ENCODE measurements around the gene ANKRD16.
A peak's percentile ranks its signal among the peaks of the same experiment; 100 is the strongest.

Gene ANKRD16

DNA sequence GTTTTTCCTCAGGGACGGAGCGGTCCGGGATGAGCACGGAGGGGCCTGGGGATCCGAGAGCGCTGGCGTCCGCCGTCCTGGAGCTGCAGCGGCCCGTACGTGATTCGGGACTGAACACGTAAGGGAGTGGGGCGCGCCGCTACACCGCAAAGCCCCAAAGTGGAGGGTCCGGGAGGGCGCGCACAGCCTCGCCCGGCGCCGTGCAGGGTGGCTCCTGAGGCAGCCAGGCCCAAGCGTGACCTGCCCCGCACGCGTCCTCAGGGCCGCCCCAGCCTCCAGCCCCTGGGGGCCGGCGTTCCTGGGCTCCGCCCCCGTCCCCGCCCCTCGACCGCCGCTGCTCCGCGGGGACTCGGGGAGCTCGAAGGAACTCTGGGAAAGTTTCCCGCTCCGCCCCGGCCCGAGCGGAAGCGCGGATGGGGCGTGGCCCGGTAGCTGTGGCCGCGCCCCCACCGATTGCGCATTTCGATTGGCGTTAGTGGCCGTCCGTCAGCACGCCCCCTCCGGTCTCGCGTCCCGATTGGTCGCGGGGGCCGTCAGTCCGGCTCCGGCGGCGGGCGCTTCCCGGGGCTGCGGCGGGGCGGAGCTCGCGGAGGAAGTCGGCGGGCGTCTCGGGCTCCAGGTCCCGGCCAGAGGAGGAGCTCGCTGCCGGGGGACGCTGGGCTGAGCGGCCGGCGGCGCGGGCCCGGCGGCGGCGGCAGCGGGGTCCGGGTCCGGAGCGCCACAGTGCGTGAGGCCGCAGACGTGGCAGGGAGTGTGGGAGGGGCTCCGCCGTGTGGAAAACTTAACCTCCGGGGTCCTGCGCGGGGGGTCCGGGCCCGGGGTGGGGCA, at the start of gene ANKRD16, which contains the start of gene FBH1:
ANKRD16 (minus strand) TSS at position 270 of the 828 bp plus-strand sequence. CDS start 539 bp downstream, outside the sequence.
FBH1 (plus strand) TSS at position 620 of the 828 bp plus-strand sequence; CDS start at position 723, 103 bp downstream.
- Mint-ChIP-seq H3K27ac (peak within 1 kb of the TSS; percentile 82), H3K4me1 (ENCODE audit: low read depth) (peaks cover 57% of the 10 kb centered on the region), H3K27me3 (no peaks in the 10 kb centered on the region), H3K36me3 (ENCODE audit: low read depth) (peaks cover 54% of the 10 kb centered on the region), H3K4me3 (peak within 1 kb of the TSS; percentile 93), H3K9me3 (no peaks in the 10 kb centered on the region)

DNA sequence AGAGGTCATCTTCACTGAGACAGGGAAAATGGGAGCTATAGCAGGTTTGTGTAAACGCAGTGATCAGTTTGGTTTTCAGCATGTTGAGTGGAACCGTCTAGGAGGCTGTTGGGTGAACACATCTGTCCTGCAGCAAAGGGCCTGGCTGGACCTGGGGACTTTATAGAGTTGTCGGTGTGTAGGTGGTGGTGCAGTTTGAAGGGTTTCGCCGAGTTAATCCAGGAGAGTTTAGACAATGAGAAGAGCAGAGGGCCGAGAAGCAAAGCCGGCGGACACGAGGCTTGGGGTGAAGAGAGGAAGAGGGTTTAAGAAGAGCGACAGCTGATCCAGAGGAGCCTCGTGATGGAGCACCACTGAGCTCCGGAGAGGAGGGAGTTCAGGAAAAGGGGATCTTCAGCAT, 48.6 kb upstream of the ANKRD16 start:
- Mint-ChIP-seq H3K4me3 (no peak overlapping the region), H3K4me1 (ENCODE audit: low read depth) (no peaks in the 10 kb centered on the region), H3K36me3 (ENCODE audit: low read depth) (peaks cover 39% of the 10 kb centered on the region), H3K27me3 (no peaks in the 10 kb centered on the region), H3K27ac (no peak overlapping the region), H3K9me3 (no peaks in the 10 kb centered on the region)

DNA sequence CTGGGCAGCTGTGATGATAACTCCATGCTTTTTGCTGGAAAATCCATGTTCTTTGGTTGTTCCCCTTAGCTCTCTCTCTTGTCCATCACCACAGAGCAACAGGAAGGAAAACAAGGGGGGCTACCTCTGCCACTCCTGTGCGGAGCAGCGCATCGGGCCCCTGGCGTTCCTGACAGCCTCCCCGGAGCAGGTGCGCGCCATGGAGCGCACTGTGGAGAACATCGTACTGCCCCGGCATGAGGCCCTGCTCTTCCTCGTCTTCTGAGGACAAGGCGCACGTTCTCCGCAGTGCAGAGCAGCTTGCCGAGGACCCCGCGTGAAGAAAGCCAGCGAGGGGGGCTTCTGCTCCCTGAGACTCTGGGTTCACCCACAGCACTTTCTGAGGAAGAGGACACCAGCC, 47.3 kb upstream of the ANKRD16 start:
- H3K36me3 Mint-ChIP-seq (ENCODE audit: low read depth) = peaks cover 45% of the 10 kb centered on the region
- H3K4me1 Mint-ChIP-seq (ENCODE audit: low read depth) = no peaks in the 10 kb centered on the region
- no peaks in the 10 kb centered on the region for H3K27me3 Mint-ChIP-seq
- no peaks in the 10 kb centered on the region for H3K9me3 Mint-ChIP-seq
- no peak overlapping the region for H3K4me3 Mint-ChIP-seq
- no peak overlapping the region for H3K27ac Mint-ChIP-seq

DNA sequence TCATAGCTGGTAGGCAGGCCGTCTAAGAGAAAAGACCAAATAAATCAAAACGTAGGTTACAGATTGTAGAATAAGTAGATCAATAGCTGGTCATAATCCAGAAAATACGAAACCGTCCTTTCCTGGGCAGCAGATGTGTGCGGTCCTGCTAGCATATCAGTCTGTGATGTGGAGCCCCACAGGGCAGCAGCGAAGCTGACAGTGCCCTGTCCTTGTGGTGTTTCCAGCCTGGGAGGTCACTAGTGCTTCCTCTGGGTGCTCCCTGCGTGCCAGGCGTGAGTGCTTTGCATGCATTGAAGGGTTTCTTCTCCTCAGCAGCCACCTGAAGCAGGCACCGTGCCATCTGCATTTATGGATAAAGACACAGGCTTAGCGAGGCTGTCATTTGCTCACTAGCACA, 45.9 kb upstream of the ANKRD16 start:
- Mint-ChIP-seq H3K36me3 (ENCODE audit: low read depth) (peaks cover 45% of the 10 kb centered on the region), H3K27ac (no peak overlapping the region), H3K9me3 (no peaks in the 10 kb centered on the region)

DNA sequence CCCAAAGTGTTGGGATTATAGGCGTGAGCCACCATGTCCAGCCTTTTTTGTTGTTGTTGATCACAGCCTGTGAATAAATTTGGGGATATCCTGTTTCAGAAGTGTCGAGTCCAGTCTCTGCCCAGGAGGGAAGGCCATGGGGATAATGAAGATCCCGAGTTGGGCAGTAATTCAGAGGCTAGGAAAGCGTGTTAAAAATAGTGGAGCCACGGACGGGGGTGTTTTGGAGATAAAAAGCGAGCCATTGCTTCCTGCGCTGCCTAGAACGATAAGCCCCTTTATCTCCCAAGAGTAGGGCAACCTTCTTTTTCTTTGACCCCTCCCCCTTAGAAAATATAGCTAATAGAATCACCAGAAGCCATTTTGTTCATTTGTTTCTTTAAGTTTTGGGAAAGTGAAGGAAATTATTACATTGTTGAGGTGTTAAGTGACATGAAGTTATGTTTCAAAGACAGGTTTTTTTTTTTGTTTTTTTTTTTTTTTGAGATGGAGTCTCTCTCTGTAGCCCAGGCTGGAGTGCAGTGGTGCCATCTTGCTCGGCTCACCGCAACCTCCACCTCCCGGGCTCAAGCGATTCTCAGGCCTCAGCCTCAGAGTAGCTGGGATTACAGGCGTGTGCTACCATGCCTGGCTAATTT, 44.3 kb upstream of the ANKRD16 start:
- Mint-ChIP-seq H3K4me3 (no peak overlapping the region), H3K36me3 (ENCODE audit: low read depth) (peaks cover 61% of the 10 kb centered on the region), H3K27me3 (no peaks in the 10 kb centered on the region), H3K4me1 (ENCODE audit: low read depth) (no peaks in the 10 kb centered on the region), H3K27ac (no peak overlapping the region), H3K9me3 (no peaks in the 10 kb centered on the region)

More for the DNA sequence above, 45.9 kb upstream of the ANKRD16 start:
- Mint-ChIP-seq H3K27me3 (no peaks in the 10 kb centered on the region), H3K4me1 (ENCODE audit: low read depth) (no peaks in the 10 kb centered on the region), H3K4me3 (no peak overlapping the region)

DNA sequence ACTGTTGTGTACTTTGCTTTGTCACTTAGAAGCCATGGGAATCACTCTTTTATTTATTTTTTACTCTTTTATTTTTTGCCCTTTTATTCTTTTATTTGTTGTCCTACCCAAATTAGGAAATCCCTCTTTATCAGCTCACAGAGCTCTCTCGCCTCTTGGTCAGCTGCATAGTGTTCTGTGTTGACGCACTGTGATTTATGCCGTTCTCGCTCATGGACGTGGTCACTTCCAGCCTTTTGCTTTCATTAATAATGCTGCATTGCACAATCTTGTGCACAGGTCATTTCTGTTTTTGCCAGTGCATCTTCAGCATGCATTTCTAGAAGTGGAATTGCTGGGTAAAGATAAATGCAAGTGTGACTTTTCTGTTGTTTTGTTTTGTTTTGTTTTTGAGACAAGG, 42.7 kb upstream of the ANKRD16 start:
- Mint-ChIP-seq H3K27ac (no peak overlapping the region), H3K36me3 (ENCODE audit: low read depth) (peaks cover 61% of the 10 kb centered on the region), H3K4me1 (ENCODE audit: low read depth) (no peaks in the 10 kb centered on the region), H3K4me3 (no peak overlapping the region), H3K27me3 (no peaks in the 10 kb centered on the region), H3K9me3 (no peaks in the 10 kb centered on the region)

DNA sequence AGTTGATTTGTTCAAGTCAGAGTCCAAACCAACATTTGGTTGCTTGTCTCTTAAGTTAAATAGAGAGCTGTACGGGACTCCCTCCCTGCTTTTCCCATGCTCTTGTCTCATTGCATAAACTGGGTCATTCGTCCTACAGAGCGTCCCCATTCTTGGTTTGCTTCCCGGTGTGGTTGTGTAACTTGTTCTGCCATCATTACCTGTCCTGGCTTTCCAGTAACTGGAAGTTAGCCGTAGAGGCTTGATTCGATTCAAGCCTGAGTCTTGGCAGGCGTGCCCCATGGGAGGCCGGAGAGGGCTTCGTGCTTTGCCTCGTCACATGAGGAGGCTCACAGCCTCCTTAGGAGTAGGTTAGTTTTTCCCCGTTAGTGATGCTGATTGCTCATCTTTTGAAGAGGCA, 40.6 kb upstream of the ANKRD16 start:
- no peak overlapping the region for H3K4me3 Mint-ChIP-seq
- H3K36me3 Mint-ChIP-seq (ENCODE audit: low read depth) = peaks cover 61% of the 10 kb centered on the region
- no peaks in the 10 kb centered on the region for H3K27me3 Mint-ChIP-seq
- H3K27ac Mint-ChIP-seq = no peak overlapping the region
- no peaks in the 10 kb centered on the region for H3K9me3 Mint-ChIP-seq
- H3K4me1 Mint-ChIP-seq (ENCODE audit: low read depth) = no peaks in the 10 kb centered on the region

DNA sequence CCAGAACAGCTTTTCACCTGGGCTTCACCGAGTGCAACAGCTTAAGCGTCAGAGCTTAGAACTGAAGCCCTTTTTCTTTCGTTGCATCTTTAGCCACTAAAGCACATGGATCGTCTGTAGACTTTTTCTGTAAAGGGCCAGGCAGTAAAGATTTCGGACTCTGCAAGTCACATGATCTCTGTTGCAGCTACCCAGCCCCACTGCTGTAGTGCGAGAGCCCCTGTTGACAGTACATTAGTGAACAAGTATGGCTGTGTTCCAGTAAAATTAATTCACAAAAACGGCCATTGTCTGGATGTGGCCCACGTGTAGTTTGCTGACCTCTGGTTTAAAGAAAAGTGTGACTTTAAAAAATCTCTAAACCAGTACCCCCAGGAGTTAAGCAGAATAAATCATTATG, 39.7 kb upstream of the ANKRD16 start:
- H3K9me3 Mint-ChIP-seq = no peaks in the 10 kb centered on the region
- no peak overlapping the region for H3K4me3 Mint-ChIP-seq
- no peak overlapping the region for H3K27ac Mint-ChIP-seq
- H3K36me3 Mint-ChIP-seq (ENCODE audit: low read depth) = peaks cover 63% of the 10 kb centered on the region
- no peaks in the 10 kb centered on the region for H3K27me3 Mint-ChIP-seq
- H3K4me1 Mint-ChIP-seq (ENCODE audit: low read depth) = no peaks in the 10 kb centered on the region

DNA sequence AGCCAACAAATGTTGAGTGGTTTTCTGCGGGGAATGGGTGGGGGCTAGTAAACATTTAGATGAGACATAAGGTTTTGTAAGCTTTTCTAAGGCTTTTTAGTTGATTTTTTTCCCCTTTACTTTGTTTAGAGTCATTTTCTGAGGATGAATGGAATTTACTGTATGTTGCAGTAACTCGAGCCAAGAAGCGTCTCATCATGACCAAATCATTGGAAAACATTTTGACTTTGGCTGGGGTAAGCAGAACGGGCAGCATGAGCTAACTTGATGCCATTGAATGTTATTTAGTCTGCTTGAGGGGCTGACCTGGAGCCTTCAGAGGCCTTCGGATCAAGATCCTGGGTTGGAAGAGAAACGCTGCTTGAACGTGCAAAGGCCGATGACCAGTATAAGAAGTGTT, 37.6 kb upstream of the ANKRD16 start:
- H3K27me3 Mint-ChIP-seq = no peaks in the 10 kb centered on the region
- H3K36me3 Mint-ChIP-seq (ENCODE audit: low read depth) = peaks cover 76% of the 10 kb centered on the region

DNA sequence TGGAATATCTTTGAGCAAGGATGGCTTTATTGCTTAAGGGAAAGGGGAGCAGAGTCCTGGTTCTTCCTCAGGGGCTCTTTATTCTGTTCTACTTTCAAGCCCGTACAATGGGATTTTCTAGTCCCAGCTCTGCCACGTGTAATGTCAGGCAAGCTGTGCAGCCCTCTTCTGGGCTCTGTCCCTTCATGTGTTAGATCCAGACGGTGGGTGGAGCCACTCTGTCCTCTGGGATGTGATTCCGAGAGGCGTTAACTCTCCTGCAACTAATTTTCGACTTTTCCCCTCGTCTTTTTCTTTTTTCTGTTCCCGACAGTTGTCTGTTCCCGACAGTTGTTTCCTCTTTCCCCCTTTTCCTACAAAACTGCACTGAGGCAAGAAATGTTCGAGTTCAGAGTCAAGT, 35.2 kb upstream of the ANKRD16 start:
- Mint-ChIP-seq H3K36me3 (ENCODE audit: low read depth) (peaks cover 90% of the 10 kb centered on the region), H3K27ac (no peak overlapping the region), H3K27me3 (no peaks in the 10 kb centered on the region), H3K4me3 (no peak overlapping the region), H3K9me3 (no peaks in the 10 kb centered on the region), H3K4me1 (ENCODE audit: low read depth) (no peaks in the 10 kb centered on the region)

More for the DNA sequence above, 37.6 kb upstream of the ANKRD16 start:
- H3K27ac Mint-ChIP-seq = no peak overlapping the region
- H3K4me1 Mint-ChIP-seq (ENCODE audit: low read depth) = no peaks in the 10 kb centered on the region
- no peak overlapping the region for H3K4me3 Mint-ChIP-seq
- H3K9me3 Mint-ChIP-seq = no peaks in the 10 kb centered on the region

DNA sequence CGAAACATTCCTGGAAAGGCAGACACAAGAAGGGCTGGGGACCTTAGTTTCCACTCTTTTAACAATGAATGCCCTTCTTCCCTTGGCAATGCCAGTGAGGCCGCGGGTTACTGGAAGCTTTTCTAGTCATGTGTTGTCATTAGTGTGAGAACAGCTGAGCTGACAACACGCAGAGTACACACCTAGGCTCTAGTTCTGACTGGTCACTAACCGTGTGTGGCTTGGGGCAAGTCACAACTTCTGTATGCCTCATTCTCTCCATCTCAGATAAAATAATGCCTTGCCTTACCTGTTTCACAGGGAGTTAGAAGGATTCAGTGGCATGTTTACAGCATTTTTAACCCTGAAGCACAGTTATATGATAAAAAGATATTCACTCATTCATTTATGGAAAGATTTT, 32.1 kb upstream of the ANKRD16 start:
- Mint-ChIP-seq H3K36me3 (ENCODE audit: low read depth) (peaks cover 90% of the 10 kb centered on the region), H3K4me1 (ENCODE audit: low read depth) (no peaks in the 10 kb centered on the region), H3K27me3 (no peaks in the 10 kb centered on the region), H3K27ac (no peak overlapping the region), H3K4me3 (no peak overlapping the region), H3K9me3 (no peaks in the 10 kb centered on the region)

DNA sequence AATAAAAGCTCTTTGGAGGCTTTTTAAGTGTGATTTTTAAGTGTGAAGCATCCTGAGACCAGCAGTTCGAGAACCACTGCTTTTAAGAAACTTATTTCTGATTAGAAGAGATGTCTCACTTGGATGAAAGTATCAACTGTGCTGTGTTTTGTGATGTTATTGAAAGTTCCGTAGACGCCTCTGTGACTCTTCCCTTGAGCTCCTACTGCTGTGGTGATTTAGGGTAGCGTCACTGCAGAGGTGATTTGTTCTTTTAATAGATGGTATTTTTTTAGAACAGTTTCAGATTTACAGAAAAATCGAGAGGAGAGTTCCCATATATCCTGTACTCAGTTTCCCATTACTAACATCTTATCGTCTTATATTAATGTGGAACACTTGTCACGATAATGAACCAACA, 29.9 kb upstream of the ANKRD16 start:
- Mint-ChIP-seq H3K27me3 (no peaks in the 10 kb centered on the region), H3K4me3 (no peak overlapping the region), H3K4me1 (ENCODE audit: low read depth) (no peaks in the 10 kb centered on the region), H3K9me3 (no peaks in the 10 kb centered on the region), H3K27ac (no peak overlapping the region), H3K36me3 (ENCODE audit: low read depth) (peaks cover 92% of the 10 kb centered on the region)

DNA sequence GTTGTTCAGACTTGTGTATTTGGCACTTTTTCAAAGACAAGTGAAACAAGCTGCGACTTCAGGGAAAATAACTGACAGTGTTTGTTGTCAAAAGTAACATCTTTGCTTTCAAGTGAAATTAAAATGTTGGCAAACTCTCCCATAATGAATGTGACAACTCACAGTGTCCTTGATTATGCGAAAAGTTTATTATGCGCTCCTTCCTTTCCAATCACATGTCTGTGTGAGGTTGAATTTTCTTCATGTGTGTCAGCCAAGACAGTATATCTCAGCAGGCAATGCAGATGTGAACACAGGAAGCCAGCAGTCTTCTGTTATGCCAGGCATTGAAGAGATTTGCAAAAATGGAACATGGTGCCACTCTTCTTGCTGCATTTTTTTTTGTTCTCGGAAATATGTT, 29.1 kb upstream of the ANKRD16 start:
- Mint-ChIP-seq H3K36me3 (ENCODE audit: low read depth) (peaks cover 94% of the 10 kb centered on the region), H3K27ac (no peak overlapping the region), H3K27me3 (no peaks in the 10 kb centered on the region), H3K9me3 (no peaks in the 10 kb centered on the region), H3K4me3 (no peak overlapping the region), H3K4me1 (ENCODE audit: low read depth) (no peaks in the 10 kb centered on the region)

DNA sequence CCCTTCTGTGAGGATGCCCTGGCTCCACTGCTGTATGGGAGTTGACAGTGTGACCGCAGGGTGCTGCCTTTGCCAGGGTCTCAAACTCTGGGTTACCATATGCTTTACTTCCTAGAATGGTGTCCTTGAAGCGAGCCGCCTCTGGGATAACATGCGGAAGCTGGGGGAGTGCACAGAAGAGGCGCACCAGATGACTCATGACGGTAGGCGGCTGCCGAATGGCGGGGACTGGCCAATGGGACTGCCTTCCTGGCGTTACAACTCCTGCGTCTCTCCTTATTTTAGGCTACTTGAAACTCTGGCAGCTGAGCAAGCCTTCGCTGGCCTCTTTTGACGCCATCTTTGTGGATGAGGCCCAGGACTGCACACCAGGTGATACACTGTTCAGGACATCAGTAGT, 27.6 kb upstream of the ANKRD16 start:
- Mint-ChIP-seq H3K36me3 (ENCODE audit: low read depth) (peaks cover 94% of the 10 kb centered on the region), H3K27ac (no peak overlapping the region), H3K9me3 (no peaks in the 10 kb centered on the region)

DNA sequence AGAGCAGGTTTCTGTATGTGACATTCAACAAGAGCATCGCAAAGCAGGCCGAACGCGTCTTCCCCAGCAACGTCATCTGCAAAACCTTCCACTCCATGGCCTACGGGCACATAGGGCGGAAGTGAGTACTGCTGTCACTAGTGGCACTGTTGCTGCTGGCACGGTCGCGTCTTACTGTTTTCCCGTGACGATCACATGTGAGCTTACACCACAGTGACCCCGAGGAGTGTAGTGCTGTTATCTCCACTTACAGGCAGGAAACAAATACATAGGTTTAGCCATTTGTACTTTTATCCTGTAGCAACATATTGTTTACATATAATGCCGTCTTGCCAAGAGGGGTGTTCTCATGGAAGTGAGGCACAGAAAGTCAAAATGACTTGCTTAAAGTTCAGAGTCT, 25.8 kb upstream of the ANKRD16 start:
- H3K9me3 Mint-ChIP-seq = no peaks in the 10 kb centered on the region
- H3K4me3 Mint-ChIP-seq = no peak overlapping the region
- H3K27me3 Mint-ChIP-seq = no peaks in the 10 kb centered on the region
- no peaks in the 10 kb centered on the region for H3K4me1 Mint-ChIP-seq (ENCODE audit: low read depth)
- H3K27ac Mint-ChIP-seq = no peak overlapping the region
- H3K36me3 Mint-ChIP-seq (ENCODE audit: low read depth) = peaks cover 82% of the 10 kb centered on the region

More for the DNA sequence above, 27.6 kb upstream of the ANKRD16 start:
- Mint-ChIP-seq H3K27me3 (no peaks in the 10 kb centered on the region), H3K4me1 (ENCODE audit: low read depth) (no peaks in the 10 kb centered on the region), H3K4me3 (no peak overlapping the region)
